ENCODE results near the gene ARFRP1. TPM values are rescaled to one million over a fixed set of nuclear protein-coding genes. Genes with fewer than 3 reads are reported as not detected.

The ARFRP1 gene
- total and polyA plus RNA-seq, 2 of the 13 experiments (the other 11 are each of a cell fraction or from before 2014, with no cell fraction given) = 32.0 to 51.1 TPM

DNA sequence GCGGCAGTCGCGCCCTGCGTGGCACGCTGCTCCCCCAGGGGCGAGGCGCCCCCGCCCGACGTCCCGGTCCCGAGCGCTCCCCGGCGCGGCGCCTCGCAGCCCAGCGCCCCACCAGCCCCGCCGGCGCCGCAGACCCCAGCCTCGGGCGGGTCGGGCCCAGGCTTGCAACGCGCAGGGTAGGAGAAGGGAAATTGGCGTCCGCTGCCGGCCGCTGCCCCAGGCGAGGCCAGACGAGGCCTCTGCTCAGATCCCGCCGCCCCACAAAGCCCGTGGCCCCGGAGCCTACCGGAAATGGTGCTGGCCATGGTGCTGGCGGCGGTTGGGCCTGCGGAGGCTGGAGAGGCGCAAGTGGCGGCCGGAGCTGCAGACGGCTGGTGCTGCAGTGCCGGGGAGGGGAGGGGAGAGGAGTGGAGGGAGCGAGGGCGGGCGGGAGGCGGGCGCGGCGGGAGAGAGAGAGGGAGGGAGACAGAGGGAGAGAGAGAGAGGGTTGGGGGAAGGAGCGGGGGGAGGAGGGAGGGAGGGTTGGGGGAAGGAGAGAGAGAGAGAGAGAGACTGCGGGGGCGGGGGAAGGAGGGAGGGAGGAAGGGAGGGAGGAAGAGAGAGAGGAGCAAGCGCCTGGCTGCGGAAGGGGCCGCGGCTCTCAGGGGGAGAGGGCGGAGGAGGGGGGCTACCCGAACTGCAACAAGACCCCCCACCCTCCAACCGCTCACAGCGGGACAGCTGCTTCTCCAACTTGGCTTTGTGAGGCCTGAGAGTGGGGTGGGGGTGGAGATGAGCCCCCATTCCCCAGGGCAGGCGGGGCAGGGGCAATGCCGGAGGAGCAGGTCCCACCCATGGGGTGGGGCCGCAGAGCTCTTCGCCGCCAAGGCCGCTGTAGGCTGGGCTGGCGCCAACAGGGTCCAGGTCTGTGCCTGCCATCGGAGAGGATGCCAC, 54.5 kb downstream of the ARFRP1 start, which contains the start of gene STMN3 (continued):
- TF ChIP-seq, protein P1, sequence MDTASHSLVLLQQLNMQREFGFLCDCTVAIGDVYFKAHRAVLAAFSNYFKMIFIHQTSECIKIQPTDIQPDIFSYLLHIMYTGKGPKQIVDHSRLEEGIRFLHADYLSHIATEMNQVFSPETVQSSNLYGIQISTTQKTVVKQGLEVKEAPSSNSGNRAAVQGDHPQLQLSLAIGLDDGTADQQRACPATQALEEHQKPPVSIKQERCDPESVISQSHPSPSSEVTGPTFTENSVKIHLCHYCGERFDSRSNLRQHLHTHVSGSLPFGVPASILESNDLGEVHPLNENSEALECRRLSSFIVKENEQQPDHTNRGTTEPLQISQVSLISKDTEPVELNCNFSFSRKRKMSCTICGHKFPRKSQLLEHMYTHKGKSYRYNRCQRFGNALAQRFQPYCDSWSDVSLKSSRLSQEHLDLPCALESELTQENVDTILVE (CRISPR knock-in tag; IDR thresholded peaks at IDR 0.05) = peak; percentile 99
- TF ChIP-seq SUZ12 (IDR thresholded peaks at IDR 0.05; ENCODE audit: low read depth, low read length) (no peak; the same call in 1 of the 2 replicates), MTF1 (CRISPR knock-in tag; IDR thresholded peaks at IDR 0.05) (peak; percentile 90), PCBP2 (optimal IDR thresholded peaks at IDR 0.05; ENCODE audit: low read depth, low read length, poor library complexity, severe bottlenecking) (no peak), U2AF1 (optimal IDR thresholded peaks at IDR 0.05; ENCODE audit: low read depth, low read length) (no peak), RARA (CRISPR knock-in tag; IDR thresholded peaks at IDR 0.05) (peak; percentile 90), ZNF24 (IDR thresholded peaks at IDR 0.05) (no peak), NPAS2 (CRISPR knock-in tag; IDR thresholded peaks at IDR 0.05; ENCODE audit: borderline replicate concordance) (0 out of 2 replicates have a peak, but pooled peaks have one; percentile 53), THAP11 (CRISPR knock-in tag; IDR thresholded peaks at IDR 0.05) (peak; percentile 91), YEATS4 (CRISPR knock-in tag; IDR thresholded peaks at IDR 0.05; ENCODE audit: borderline replicate concordance) (no peak; the same call in 1 of the 2 replicates), ZNF782 (CRISPR knock-in tag; IDR thresholded peaks at IDR 0.05; ENCODE audit: borderline replicate concordance) (peak; percentile 97), XBP1 (CRISPR knock-in tag; IDR thresholded peaks at IDR 0.05) (peak; percentile 95; the same call in 1 of the 2 replicates), IKZF1 (IDR thresholded peaks at IDR 0.05) (no peak), ZFP36L1 (CRISPR knock-in tag; IDR thresholded peaks at IDR 0.05) (peak; percentile 99), MBD4 (IDR thresholded peaks at IDR 0.05; ENCODE audit: borderline replicate concordance, low read length) (no peak), ZNF12 (CRISPR knock-in tag; IDR thresholded peaks at IDR 0.05) (peak; percentile 95), ZNF589 (CRISPR knock-in tag; conservative IDR thresholded peaks at IDR 0.05) (peak; percentile 99), ATF7 (IDR thresholded peaks at IDR 0.05) (no peak), ATF7 (CRISPR knock-in tag; IDR thresholded peaks at IDR 0.05) (peak; percentile 83), RFX1 (IDR thresholded peaks at IDR 0.05) (no peak), FOXP1 (IDR thresholded peaks at IDR 0.05) (no peak), FOXP1 (CRISPR knock-in tag; IDR thresholded peaks at IDR 0.05) (peak; percentile 49; the same call in 1 of the 2 replicates), NRL (CRISPR knock-in tag; IDR thresholded peaks at IDR 0.05; ENCODE audit: borderline replicate concordance) (peak; percentile 85; the same call in 1 of the 2 replicates)
- TF ChIP-seq, protein P2, sequence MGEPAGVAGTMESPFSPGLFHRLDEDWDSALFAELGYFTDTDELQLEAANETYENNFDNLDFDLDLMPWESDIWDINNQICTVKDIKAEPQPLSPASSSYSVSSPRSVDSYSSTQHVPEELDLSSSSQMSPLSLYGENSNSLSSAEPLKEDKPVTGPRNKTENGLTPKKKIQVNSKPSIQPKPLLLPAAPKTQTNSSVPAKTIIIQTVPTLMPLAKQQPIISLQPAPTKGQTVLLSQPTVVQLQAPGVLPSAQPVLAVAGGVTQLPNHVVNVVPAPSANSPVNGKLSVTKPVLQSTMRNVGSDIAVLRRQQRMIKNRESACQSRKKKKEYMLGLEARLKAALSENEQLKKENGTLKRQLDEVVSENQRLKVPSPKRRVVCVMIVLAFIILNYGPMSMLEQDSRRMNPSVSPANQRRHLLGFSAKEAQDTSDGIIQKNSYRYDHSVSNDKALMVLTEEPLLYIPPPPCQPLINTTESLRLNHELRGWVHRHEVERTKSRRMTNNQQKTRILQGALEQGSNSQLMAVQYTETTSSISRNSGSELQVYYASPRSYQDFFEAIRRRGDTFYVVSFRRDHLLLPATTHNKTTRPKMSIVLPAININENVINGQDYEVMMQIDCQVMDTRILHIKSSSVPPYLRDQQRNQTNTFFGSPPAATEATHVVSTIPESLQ (CRISPR knock-in tag; conservative IDR thresholded peaks at IDR 0.05) = peak; percentile 91; the same call in 1 of the 2 replicates
- TF ChIP-seq, protein P3, sequence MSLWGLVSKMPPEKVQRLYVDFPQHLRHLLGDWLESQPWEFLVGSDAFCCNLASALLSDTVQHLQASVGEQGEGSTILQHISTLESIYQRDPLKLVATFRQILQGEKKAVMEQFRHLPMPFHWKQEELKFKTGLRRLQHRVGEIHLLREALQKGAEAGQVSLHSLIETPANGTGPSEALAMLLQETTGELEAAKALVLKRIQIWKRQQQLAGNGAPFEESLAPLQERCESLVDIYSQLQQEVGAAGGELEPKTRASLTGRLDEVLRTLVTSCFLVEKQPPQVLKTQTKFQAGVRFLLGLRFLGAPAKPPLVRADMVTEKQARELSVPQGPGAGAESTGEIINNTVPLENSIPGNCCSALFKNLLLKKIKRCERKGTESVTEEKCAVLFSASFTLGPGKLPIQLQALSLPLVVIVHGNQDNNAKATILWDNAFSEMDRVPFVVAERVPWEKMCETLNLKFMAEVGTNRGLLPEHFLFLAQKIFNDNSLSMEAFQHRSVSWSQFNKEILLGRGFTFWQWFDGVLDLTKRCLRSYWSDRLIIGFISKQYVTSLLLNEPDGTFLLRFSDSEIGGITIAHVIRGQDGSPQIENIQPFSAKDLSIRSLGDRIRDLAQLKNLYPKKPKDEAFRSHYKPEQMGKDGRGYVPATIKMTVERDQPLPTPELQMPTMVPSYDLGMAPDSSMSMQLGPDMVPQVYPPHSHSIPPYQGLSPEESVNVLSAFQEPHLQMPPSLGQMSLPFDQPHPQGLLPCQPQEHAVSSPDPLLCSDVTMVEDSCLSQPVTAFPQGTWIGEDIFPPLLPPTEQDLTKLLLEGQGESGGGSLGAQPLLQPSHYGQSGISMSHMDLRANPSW (CRISPR knock-in tag; IDR thresholded peaks at IDR 0.05; ENCODE audit: borderline replicate concordance) = no peak
- TF ChIP-seq, protein P4, sequence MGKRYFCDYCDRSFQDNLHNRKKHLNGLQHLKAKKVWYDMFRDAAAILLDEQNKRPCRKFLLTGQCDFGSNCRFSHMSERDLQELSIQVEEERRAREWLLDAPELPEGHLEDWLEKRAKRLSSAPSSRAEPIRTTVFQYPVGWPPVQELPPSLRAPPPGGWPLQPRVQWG (CRISPR knock-in tag; IDR thresholded peaks at IDR 0.05; ENCODE audit: borderline replicate concordance, low read depth) = no peak
